UCSD-AML1 (cell line): ENCODE results near the gene OR52I2.

Experiments used
- DNase-seq: peaks from one replicate; lab custom pipeline; 2025; ENCODE audit not compliant: unreplicated experiment; lab: John Stamatoyannopoulos, UW

Gene OR52I2

DNA sequence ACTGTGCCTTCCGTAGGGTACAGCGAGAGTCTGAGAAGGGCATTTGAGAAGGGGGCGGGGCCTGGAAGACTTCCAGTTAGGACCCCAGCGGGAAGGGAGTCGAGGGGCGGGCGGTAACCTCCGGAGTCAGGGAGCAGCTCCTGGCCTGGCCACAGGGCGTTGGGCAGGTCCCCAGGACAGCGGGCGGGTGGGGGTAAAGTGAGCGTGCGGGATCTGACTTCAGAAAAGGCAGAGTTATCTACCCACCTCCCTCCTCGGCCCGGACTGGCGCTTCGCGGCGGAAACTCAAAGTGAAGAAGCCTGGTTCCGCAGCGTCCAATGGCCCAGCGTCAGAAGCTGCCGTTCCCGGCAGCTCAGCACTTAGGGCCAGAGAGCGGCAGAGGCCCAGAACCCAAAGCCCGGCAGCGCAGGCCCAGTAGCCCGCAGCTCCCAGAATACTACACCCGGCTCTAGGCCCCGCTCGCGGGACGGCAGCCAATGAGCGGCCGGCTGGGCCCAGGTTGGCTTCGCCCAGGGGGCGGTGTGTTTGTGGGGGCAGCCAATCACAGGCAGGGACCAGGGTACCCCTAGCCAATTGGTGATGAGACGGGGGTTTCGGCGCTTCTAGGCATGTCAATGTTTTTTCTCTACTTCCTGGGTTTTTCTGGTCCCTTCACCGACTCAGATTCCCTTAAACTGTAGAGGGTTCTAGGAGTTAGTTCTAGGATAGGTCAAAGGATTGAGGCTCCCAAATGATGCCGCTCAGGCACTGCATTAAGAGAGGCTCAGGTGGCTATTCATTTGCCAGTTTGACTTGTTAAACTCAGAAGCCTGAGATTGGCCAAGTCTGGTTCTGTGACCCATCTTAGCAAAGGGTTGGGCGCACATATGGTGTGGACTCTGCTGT is 26.5 kb downstream of the OR52I2 start, which contains the start of gene TRIM68:
Gene TRIM68, minus strand, starts transcription at position 451 of the 886 bp plus-strand sequence. CDS start 2,727 bp downstream, outside the sequence.
- peak; percentile 95 for DNase-seq

DNA sequence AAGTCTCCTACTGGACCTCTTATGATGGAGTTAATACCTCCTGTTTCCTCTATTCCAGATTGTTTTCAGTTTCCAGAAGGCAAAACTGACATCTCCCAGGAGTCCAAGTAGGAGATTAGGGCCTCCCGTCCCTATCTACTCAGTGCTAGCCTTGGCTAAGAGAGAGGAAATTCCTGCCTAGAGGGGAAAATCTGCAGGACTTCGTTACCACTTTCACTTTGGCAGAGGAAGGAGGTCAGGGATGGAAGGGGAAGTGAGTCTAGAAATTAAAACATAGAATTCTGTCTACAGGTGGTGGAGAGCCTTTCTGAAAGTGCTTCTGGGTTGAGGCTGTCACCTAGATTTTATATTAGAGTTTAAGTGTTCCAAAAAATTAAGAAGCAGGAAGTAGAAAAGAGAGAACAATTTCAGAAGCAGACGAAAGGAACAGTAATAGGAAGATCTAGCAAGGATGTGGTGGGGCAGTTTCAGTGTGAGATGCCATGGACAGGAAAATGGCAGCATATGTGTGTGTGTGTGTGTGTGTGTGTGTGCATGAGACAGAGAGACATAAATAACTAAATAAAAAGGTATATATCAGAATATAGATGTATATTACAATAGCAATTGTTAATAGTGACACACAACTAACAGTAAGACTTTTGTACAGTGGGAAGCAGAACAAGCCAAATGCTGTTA is 28.9 kb downstream of the OR52I2 start:
- DNase-seq = peak; percentile 13

DNA sequence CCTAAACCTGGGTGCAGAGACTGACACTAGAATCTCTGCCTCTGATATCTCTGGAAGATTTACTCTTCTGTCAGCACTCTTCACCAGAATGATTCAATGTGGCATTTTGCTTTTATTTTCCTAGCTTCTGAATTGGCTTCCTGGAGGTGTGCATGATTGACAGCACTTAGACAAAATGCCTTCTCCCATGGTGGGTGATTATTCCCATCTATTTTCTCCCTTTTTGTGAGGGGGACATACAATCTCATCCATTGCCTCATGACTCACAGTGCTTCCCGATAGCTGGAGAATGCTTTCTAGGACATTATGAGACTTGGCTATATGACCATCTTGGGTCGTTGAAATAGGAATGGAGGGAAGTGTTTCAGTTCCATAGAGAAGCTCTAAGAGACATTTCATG is 30.4 kb downstream of the OR52I2 start:
- DNase-seq = no peak

DNA sequence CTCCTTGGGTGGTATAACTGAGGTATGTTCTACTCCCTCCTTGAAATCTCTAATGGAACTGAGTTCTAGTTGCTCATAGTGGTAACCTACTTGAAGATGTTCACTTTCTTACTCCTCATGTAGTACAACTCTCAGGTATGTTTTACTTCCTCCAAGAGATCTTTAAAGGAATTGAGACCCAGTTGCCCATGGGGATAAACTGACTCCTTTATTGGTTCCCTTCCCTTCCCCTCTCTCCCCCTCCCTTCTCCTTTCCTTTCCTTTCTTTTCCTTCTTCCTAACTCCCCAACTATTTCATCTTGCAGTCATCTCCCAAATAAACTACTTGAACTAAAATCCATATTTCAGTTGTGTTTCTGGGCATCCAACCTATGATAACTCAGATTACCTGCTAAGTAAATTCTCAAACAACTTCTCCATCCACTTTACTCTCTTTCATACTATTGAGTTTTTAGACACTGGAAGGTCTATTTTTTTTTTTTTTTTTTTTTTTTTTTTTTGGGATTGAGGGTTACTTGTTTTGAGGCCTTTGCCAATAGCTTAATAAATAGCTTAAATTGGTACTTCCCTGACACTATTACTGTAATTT is 34.4 kb downstream of the OR52I2 start:
- DNase-seq = no peak

DNA sequence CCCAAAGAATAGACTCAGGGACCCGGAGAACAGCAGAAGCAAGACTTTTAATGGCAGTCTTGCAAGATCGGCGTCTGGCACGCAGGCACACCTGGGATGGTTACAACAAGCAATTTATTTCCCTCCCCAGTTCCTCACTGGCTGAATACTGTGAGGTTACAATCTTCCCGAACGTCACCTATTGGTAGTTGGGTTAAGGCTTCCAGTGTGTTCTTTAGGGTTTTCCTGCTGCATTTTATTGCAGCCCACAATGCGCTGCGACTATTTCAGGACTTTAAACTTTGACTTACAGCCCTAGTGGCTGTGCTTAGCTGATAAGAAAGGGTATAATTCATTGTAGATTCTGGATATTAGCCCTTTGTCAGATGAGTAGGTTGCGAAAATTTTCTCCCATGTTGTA is 38.0 kb downstream of the OR52I2 start:
- DNase-seq = no peak

DNA sequence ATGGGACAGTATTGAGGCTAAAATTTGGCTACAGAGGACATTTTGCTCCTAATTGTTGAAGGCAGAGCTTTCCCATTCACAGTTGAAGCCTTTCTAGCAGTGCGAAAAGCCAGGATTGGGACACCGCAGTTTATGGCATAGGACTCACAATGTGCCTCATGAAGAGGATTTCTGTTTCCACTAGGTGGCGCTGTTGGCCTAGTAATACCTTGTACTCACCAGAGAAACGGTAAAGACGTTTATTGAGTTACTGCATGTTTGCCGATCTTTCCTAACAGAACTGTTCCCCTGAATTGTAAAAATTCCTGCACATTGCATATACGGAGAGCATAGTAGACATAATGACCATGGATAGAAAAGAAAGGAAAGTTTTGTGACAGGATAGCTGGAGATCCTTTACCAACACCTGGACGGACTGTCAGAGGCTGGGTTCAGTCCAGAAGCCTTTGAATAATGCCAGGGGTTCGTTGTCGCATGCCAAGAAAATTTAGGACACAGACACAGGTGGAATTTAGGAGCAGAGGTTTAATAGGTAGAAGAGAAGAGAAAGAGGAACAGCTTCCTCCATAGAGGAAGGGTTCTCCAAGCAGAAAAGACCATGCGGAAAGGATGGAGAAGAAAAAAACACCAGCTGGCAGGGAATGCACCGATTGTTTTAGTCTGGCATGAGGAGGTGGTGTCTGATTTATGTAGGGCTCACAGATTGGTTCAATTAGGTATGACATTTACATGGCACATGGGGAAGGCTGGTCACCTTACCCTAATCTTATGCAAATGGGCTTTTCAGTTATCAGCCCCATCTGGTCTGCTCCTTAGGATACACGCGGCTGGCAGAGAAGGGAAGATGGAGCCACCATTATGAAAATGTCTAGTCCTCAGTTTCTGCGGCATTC is 44.9 kb downstream of the OR52I2 start:
- DNase-seq = peak; percentile 14

DNA sequence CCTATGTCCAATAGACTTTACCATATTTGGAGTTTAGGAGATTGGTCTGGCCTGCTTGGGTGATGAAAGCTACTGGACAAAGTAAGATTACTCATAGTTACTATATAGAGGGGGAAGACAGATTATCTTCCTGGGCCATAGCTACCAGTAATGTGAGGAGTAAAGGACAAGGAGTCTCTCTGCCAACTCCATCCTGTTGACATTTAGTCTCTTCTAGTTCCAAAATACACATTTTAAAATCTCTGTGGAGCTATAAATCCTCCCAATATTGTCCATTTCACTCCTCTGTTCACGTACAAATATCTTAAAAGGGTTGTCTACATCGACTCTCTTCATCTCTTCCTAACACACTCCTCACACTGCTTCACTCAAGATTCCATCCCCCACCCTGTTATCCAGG is 54.6 kb downstream of the OR52I2 start:
- DNase-seq = no peak

DNA sequence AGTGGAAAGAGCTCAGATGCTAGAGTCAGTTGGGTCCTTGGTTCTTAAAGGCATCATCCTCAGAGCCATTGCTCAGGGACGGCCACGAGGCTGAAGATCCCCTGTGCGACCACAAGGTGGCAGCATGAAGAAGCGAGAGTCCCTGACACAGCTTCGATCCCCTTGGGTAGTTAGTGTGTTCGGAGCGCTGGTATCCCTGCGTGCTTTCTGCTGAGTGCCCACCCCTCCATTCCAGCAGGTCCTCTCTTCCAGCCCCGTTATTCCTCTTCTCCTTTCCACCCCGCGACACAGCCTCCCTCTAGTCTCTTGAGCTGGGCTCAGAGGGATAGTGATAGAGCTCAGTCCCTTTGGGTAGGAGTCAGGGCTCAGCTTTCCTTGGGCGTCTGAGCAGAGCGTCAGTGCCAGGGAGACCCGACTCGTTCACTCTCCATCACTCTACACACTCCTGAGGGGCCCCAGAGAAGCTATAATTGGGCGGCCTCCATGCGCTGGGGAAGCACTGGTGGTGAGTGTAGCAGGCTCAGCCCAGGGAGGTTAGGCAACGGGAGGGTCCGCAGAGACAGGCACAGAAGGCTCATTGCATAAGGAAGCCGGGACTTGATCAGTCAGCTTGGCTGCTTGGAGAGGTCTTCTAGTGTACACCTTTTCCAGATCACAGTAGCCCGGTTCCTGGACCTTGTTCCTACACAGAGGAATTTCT is 55.6 kb downstream of the OR52I2 start, which contains the start of gene OR51D1:
Gene OR51D1, plus strand, starts transcription at position 516 of the 700 bp plus-strand sequence. CDS start 2,314 bp downstream, outside the sequence.
- peak; percentile 59 for DNase-seq

DNA sequence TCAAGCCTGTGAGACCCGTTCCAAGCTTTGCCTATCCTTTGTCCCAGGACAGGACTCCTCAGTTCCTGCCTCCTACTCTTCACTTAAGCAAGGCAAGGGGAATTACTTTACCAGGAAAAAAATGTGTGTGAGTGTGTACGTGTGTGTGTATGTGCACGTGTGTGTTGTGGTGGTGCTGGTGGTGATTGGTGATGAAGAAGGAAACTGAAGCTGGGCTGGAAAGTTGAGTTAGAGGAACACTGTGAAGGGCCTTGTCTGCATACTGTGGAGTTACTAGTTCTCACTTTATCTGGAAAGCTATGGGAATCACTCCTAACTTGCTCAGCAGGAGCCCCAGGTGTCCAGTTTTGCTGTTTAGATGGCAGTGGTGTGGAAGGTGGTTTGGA is 56.1 kb downstream of the OR52I2 start:
- DNase-seq = no peak

DNA sequence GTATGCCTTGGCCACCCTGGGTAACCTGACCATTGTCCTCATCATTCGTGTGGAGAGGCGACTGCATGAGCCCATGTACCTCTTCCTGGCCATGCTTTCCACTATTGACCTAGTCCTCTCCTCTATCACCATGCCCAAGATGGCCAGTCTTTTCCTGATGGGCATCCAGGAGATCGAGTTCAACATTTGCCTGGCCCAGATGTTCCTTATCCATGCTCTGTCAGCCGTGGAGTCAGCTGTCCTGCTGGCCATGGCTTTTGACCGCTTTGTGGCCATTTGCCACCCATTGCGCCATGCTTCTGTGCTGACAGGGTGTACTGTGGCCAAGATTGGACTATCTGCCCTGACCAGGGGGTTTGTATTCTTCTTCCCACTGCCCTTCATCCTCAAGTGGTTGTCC is 58.4 kb downstream of the OR52I2 start:
- no peak for DNase-seq

DNA sequence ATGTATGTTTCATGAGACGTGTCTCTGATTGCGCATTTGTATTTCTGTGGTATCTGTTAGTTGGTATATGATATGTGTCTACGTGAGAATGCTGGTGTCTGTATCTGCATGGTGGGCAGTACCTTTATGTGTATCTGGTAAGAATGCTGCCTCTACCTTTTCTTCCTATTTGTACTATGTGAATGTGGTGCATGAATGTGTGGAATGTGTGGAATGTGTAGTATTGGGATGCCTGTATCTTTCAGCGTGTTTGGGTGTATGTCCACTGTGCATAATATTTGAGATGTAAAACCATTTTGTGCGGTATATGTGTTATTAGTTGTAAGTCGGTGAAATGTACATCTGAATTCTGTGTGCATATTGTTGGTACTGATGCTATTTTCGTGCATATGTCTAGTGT is 60.0 kb downstream of the OR52I2 start:
- no peak for DNase-seq

DNA sequence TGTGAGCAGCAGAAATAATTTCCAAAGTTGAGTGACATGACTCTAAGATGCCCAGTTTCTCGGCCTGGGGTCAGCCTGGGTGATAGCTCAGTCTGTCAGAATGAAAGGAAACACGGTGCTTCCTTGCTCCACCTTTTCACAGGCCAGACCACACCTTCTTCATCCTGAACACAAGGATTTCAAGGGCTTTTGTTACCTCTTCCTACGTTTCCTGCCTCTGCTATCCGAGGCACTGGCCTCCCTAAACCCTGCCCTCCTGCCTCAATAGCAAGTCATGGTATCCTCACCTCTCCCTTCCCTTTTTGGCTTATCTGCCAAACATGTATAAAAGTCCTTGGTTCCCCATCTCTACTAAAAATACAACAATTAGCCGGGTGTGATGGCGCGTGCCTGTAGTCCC is 60.5 kb downstream of the OR52I2 start:
- no peak for DNase-seq
